ENCODE data around the gene NINL.

DNA sequence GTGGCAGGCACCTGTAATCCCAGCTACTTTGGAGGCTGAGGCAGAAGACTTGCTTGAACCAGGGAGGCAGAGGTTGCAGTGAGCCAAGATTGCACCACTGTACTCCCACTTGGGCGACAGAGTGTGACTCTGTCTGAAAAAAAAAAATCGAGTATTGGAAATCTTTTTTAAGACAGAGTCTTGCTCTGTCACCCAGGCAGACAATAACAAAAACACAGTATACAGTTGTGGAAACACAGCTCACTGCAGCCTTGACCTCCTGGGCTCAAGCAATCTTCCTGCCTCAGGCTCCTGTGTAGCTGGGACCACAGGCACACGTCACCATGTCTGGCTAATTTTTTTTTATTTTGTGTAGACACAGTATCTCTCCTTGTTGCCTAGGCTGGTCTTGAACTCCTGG, 23.4 kb upstream of the NINL start:
- TF ChIP-seq POLR2A (IDR thresholded peaks at IDR 0.05) (no peak), POLR2AphosphoS5 (IDR thresholded peaks at IDR 0.05) (no peak), EP300 (IDR thresholded peaks at IDR 0.05) (no peak)
- TF ChIP-seq, protein P1, sequence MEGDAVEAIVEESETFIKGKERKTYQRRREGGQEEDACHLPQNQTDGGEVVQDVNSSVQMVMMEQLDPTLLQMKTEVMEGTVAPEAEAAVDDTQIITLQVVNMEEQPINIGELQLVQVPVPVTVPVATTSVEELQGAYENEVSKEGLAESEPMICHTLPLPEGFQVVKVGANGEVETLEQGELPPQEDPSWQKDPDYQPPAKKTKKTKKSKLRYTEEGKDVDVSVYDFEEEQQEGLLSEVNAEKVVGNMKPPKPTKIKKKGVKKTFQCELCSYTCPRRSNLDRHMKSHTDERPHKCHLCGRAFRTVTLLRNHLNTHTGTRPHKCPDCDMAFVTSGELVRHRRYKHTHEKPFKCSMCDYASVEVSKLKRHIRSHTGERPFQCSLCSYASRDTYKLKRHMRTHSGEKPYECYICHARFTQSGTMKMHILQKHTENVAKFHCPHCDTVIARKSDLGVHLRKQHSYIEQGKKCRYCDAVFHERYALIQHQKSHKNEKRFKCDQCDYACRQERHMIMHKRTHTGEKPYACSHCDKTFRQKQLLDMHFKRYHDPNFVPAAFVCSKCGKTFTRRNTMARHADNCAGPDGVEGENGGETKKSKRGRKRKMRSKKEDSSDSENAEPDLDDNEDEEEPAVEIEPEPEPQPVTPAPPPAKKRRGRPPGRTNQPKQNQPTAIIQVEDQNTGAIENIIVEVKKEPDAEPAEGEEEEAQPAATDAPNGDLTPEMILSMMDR (IDR thresholded peaks at IDR 0.05): no peak
